Endothelial cell of umbilical vein (primary cell): ENCODE results near the gene SHISA3.

Experiments
- EZH2 ChIP-seq: IDR thresholded peaks from 2 replicates; pipeline ENCODE4 v1.6.1; 2012; ENCODE audit warnings: borderline replicate concordance, low read depth, mild to moderate bottlenecking, moderate library complexity, low read length, inconsistent platforms; ENCODE audit not compliant: severe bottlenecking
- MYC ChIP-seq: IDR thresholded peaks from one replicate; pipeline ENCODE4 v1.6.1; 2011; ENCODE audit warnings: mild to moderate bottlenecking, low read depth, low read length
- POLR2A ChIP-seq: IDR thresholded peaks from 2 replicates; pipeline ENCODE4 v1.6.1; 2012; ENCODE audit warnings: low read depth, mild to moderate bottlenecking, control low read depth, low read length
- POLR2AphosphoS5 ChIP-seq: IDR thresholded peaks from 2 replicates; pipeline ENCODE4 v1.6.1; 2012; ENCODE audit warnings: low read depth, mild to moderate bottlenecking, control low read depth, low read length, moderate library complexity; ENCODE audit not compliant: insufficient read depth
- TF ChIP-seq, protein P1 (sequence below), 2 donors: IDR thresholded peaks; 1 replicate in 1 of 2; 2 replicates in 1 of 2; pipeline ENCODE4 v1.5.1; 2011; ENCODE audit warnings: low read length in 2 of 2, mild to moderate bottlenecking in 2 of 2, moderate library complexity in 2 of 2, control low read depth in 1 of 2, inconsistent platforms in 1 of 2, low read depth in 1 of 2; ENCODE audit not compliant: insufficient read depth in 1 of 2; ENCODE audit errors: extremely low read depth in 1 of 2
- TF ChIP-seq, protein P2 (sequence below): IDR thresholded peaks from 2 replicates; pipeline ENCODE4 v1.6.1; 2011; ENCODE audit not compliant: insufficient read depth, insufficient read length

DNA sequence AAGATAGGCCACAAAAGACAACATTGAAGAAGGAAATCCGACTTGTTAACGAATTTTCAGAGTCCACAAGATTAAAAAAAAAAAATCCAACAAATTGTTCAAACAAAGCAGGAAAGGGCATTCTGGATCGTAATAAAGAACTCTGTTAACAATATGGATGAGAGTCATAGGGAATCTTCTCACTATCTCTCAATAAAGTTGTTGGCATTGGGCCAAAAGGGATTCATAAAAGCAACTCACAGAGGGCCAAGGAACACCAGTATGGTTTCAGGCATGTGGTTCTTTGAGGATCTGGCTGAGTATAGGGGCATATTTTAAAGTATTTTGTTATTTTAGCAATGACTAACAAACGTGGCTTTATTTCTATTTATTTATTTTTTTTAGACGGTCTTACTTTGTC, 49.5 kb downstream of the SHISA3 start:
- TF ChIP-seq, protein P1, sequence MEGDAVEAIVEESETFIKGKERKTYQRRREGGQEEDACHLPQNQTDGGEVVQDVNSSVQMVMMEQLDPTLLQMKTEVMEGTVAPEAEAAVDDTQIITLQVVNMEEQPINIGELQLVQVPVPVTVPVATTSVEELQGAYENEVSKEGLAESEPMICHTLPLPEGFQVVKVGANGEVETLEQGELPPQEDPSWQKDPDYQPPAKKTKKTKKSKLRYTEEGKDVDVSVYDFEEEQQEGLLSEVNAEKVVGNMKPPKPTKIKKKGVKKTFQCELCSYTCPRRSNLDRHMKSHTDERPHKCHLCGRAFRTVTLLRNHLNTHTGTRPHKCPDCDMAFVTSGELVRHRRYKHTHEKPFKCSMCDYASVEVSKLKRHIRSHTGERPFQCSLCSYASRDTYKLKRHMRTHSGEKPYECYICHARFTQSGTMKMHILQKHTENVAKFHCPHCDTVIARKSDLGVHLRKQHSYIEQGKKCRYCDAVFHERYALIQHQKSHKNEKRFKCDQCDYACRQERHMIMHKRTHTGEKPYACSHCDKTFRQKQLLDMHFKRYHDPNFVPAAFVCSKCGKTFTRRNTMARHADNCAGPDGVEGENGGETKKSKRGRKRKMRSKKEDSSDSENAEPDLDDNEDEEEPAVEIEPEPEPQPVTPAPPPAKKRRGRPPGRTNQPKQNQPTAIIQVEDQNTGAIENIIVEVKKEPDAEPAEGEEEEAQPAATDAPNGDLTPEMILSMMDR (IDR thresholded peaks at IDR 0.05; ENCODE audit: extremely low read depth in 1 of 2, insufficient read depth in 1 of 2, low read depth in 1 of 2, low read length in 2 of 2) = no peak
- TF ChIP-seq EZH2 = no peak
- TF ChIP-seq, protein P2, sequence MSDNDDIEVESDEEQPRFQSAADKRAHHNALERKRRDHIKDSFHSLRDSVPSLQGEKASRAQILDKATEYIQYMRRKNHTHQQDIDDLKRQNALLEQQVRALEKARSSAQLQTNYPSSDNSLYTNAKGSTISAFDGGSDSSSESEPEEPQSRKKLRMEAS = no peak
- no peak for TF ChIP-seq POLR2A
- TF ChIP-seq MYC = no peak
- TF ChIP-seq POLR2AphosphoS5 = no peak
